Nephron (organoid): ENCODE data around the gene S100A1.
A peak's percentile ranks its signal among the peaks of the same experiment; 100 is the strongest.

Experiments used
- H3K27ac Mint-ChIP-seq, 3 experiments: 2 replicates each; pipeline ENCODE4 v1.8.0; 2020; ENCODE audit warnings: mixed read lengths in 3 of 3, mild to moderate bottlenecking in 2 of 3, moderate library complexity in 1 of 3
- H3K27me3 Mint-ChIP-seq: 2 replicates; pipeline ENCODE4 v1.8.0; 2021; ENCODE audit warnings: low read depth, mild to moderate bottlenecking, moderate library complexity, mixed read lengths
- H3K36me3 Mint-ChIP-seq: 2 replicates; pipeline ENCODE4 v1.8.0; 2020; ENCODE audit warnings: low read depth, mixed read lengths
- H3K4me1 Mint-ChIP-seq: 2 replicates; pipeline ENCODE4 v1.8.0; 2020; ENCODE audit warnings: mixed read lengths
- H3K4me3 Mint-ChIP-seq, 3 experiments: 2 replicates each; pipeline ENCODE4 v1.8.0; 2020; ENCODE audit warnings: mild to moderate bottlenecking in 3 of 3, mixed read lengths in 3 of 3, moderate library complexity in 2 of 3
- H3K9me3 Mint-ChIP-seq: 2 replicates; pipeline ENCODE4 v1.8.0; 2020; ENCODE audit warnings: mixed read lengths
- CTCF ChIP-seq, 3 experiments: fragments of 200-600 bp; sonication (generic); IDR thresholded peaks; one replicate each; pipeline ENCODE4 v1.5.0; 2021; ENCODE audit warnings: antibody characterized with exemption in 3 of 3; ENCODE audit not compliant: unreplicated experiment in 3 of 3

Gene S100A1

GRCh38 chr1:153619171-153619570, 9.1 kb upstream of the S100A1 start:
- Mint-ChIP-seq H3K4me3 (no peak overlapping the region), H3K4me1 (peaks cover 26% of the 10 kb centered on the region), H3K9me3 (no peaks in the 10 kb centered on the region), H3K27me3 (no peaks in the 10 kb centered on the region), H3K27ac (no peak overlapping the region), H3K36me3 (peaks cover 37% of the 10 kb centered on the region)
- TF ChIP-seq CTCF (IDR thresholded peaks at IDR 0.05; ENCODE audit: unreplicated experiment in 3 of 3): no peak

- no peak for TF ChIP-seq CTCF (IDR thresholded peaks at IDR 0.05; ENCODE audit: unreplicated experiment in 3 of 3)
- peaks cover 45% of the 10 kb centered on the region for H3K36me3 Mint-ChIP-seq
- peaks cover 37% of the 10 kb centered on the region for H3K4me1 Mint-ChIP-seq
- peak overlapping the region in 2 of 3 experiments; percentile 26 to 74 for H3K27ac Mint-ChIP-seq
- peak overlapping the region in 1 of 3 experiments; percentile 25 for H3K4me3 Mint-ChIP-seq
- no peaks in the 10 kb centered on the region for H3K9me3 Mint-ChIP-seq
- no peaks in the 10 kb centered on the region for H3K27me3 Mint-ChIP-seq
These were observed 5.1 kb upstream of the S100A1 start for GRCh38 chr1:153623101-153623500.

GRCh38 chr1:153624965-153625611, 3.1 kb upstream of the S100A1 start:
- Mint-ChIP-seq H3K36me3 (peaks cover 31% of the 10 kb centered on the region), H3K4me3 (peak overlapping the region; percentile 39 to 94 (median 80)), H3K4me1 (peaks cover 51% of the 10 kb centered on the region), H3K9me3 (no peaks in the 10 kb centered on the region), H3K27ac (peak overlapping the region; percentile 85 to 99 (median 94)), H3K27me3 (no peaks in the 10 kb centered on the region)
- TF ChIP-seq CTCF (IDR thresholded peaks at IDR 0.05; ENCODE audit: unreplicated experiment in 3 of 3): no peak

GRCh38 chr1:153626477-153626903, 1.7 kb upstream of the S100A1 start:
- no peaks in the 10 kb centered on the region for H3K27me3 Mint-ChIP-seq
- H3K9me3 Mint-ChIP-seq: no peaks in the 10 kb centered on the region
- H3K36me3 Mint-ChIP-seq: peaks cover 24% of the 10 kb centered on the region
- H3K4me3 Mint-ChIP-seq: peak overlapping the region; percentile 91 to 96 (median 94)
- H3K4me1 Mint-ChIP-seq: peaks cover 61% of the 10 kb centered on the region
- H3K27ac Mint-ChIP-seq: peak overlapping the region; percentile 96 to 99 (median 98)
- no peak for TF ChIP-seq CTCF (IDR thresholded peaks at IDR 0.05; ENCODE audit: unreplicated experiment in 3 of 3)

- H3K4me3 Mint-ChIP-seq: peak within 1 kb of the TSS; percentile 91 to 96 (median 94)
- H3K27ac Mint-ChIP-seq: peak within 1 kb of the TSS; percentile 96 to 99 (median 98)
- TF ChIP-seq CTCF (IDR thresholded peaks at IDR 0.05; ENCODE audit: unreplicated experiment in 3 of 3): peak in 2 of 3 experiments; percentile 81
- peaks cover 24% of the 10 kb centered on the region for H3K36me3 Mint-ChIP-seq
- no peaks in the 10 kb centered on the region for H3K9me3 Mint-ChIP-seq
- H3K4me1 Mint-ChIP-seq: peaks cover 61% of the 10 kb centered on the region
- H3K27me3 Mint-ChIP-seq: no peaks in the 10 kb centered on the region
These were observed 1.1 kb upstream of the S100A1 start, which contains the start of gene S100A13 for GRCh38 chr1:153626904-153627714. S100A13 (minus strand) TSS chr1:153627505; CDS start chr1:153626472, 1,033 bp downstream.
